ENCODE measurements around the gene IGLON5.

IGLON5 gene

DNA sequence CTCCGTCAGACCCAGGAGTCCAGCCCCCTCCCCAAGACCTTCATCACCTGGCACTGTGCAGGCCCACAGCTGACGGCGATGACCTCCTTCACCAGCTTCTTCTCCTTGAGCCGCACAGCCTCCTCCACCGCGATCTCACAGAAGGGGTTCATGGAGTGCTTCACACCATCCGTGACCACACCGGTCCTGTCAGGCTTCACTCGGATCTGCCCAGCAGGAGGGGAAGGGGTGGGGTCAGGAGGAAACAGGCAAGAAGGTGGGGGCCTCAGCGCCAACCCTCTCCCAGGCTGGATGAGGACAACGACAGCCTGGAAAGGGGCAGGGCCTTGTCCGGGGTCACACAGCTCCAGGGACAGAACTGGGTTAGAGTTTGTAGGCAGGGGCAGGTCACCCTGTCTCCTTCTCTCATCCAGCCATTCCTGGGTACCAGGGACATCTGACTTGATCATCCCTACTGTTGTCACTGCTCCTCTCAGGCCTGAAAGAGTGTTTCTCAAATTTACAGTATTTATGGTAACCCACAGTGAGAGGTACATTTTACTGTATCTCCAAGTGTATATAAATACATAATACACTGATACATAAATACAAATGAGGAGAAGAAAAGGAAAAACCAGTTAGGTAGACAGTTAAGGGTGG is 42.8 kb downstream of the IGLON5 start:
- DNase-seq (ENCODE audit: low read depth in 2 of 2), result no peak
- H3K4me3 ChIP-seq (replicated peaks in 1 of 2; ENCODE audit: low read depth in 2 of 2, low read length in 2 of 2), result no peak overlapping the region
- TF ChIP-seq, protein P1, sequence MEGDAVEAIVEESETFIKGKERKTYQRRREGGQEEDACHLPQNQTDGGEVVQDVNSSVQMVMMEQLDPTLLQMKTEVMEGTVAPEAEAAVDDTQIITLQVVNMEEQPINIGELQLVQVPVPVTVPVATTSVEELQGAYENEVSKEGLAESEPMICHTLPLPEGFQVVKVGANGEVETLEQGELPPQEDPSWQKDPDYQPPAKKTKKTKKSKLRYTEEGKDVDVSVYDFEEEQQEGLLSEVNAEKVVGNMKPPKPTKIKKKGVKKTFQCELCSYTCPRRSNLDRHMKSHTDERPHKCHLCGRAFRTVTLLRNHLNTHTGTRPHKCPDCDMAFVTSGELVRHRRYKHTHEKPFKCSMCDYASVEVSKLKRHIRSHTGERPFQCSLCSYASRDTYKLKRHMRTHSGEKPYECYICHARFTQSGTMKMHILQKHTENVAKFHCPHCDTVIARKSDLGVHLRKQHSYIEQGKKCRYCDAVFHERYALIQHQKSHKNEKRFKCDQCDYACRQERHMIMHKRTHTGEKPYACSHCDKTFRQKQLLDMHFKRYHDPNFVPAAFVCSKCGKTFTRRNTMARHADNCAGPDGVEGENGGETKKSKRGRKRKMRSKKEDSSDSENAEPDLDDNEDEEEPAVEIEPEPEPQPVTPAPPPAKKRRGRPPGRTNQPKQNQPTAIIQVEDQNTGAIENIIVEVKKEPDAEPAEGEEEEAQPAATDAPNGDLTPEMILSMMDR (IDR thresholded peaks at IDR 0.05; ENCODE audit: low read depth, low read length), result no peak

DNA sequence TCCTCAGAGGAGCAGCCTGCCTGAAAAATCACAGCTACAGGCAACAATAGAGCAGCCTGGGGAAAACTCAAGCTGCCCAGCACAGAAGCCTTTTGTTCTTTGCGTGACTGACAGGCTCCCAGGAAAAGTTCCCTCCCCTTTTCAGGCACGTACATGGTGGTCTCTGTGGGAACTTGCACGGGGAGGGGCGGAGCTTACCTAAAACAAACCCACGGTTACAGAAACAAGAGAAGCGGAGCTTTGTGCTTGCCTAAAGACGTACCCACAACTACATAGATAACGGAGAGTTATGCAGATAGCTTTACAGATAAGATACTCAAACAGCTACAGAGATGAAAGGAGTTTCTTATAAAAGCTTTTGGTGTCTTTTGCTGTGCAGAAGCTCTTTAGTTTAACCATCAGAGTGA is 43.3 kb downstream of the IGLON5 start:
- TF ChIP-seq, protein P1 (IDR thresholded peaks at IDR 0.05; ENCODE audit: low read depth, low read length), result no peak
- H3K4me3 ChIP-seq (replicated peaks in 1 of 2; ENCODE audit: low read depth in 2 of 2, low read length in 2 of 2), result no peak overlapping the region
- peak in 1 of 2 donors; percentile 61 for DNase-seq (ENCODE audit: low read depth in 2 of 2)

DNA sequence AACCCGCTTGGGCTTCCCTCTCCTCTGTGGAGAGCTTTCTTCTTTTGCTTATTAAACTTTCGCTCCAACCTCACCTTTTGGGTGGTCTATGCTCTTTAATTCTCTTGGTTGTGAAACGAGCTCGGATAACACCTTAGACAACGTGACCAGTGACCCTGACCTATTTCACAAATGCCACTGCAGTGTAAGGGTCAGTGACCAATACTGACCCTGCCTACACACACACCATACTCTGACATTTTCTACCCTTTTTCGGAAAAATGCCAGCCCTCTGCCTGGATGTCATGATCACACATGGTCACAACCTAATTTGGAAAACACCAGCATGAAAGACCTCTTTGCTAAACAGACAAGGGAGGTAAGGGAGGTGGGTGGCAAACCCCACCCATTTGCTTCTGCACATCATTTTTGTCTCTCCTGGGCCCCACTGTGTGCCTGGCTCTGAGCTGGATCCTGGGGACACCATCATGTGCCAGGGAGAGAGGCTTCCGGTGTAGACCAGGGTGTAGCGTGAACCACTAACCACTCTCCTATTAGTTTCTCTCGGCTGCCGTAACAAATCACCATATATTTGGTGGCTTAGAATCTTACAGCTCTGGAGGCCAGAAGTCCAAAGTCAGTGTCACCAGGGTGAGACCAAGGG is 44.8 kb downstream of the IGLON5 start:
- TF ChIP-seq, protein P1 (IDR thresholded peaks at IDR 0.05; ENCODE audit: low read depth, low read length), result no peak
- no peak overlapping the region for H3K4me3 ChIP-seq (replicated peaks in 1 of 2; ENCODE audit: low read depth in 2 of 2, low read length in 2 of 2)
- DNase-seq (ENCODE audit: low read depth in 2 of 2), result no peak

DNA sequence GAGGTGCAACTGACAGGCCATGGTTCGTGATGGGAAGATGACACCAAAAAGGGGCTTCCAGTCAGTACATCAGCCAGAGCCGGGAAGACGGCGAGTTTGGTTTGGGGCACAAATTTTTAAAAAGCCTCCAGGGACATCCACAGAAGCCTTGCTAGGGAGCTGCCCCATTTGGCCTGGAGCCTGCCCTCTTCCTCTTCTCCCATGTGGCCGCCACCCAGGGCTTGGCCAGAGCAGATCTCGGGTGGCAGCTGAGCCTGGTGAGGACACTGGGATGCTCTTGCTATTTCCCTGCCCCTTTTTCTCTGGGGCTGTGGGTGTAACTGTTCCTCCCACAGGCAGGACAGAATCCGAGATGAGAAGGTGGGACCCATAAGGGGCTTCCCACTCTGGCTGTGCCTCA is 46.5 kb downstream of the IGLON5 start:
- no peak for DNase-seq (ENCODE audit: low read depth in 2 of 2)

DNA sequence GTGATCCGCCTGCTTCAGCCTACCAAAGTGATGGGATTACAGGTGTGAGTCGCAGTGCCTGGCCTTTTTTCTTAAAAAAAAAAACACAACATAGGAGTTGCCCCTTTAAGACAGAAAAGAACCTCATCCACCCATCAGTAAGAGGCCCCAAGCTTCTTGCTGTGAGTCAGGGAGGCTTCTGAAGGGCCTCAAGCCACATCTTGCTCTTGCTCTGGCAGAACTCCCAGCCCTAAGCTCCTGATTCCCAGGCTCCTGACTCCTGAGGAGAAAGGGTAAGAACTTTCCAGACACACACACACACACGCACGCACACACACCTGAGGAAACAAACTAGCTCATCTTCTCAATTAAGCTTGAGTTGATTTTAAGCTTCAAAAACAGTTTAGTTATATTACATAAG is 47.9 kb downstream of the IGLON5 start:
- TF ChIP-seq, protein P1 (IDR thresholded peaks at IDR 0.05; ENCODE audit: low read depth, low read length), result no peak
- DNase-seq (ENCODE audit: low read depth in 2 of 2), result peak; percentile 85 to 93
- no peak overlapping the region for H3K4me3 ChIP-seq (replicated peaks in 1 of 2; ENCODE audit: low read depth in 2 of 2, low read length in 2 of 2)

More for the DNA sequence above, 46.5 kb downstream of the IGLON5 start:
- no peak overlapping the region for H3K4me3 ChIP-seq (replicated peaks in 1 of 2; ENCODE audit: low read depth in 2 of 2, low read length in 2 of 2)
- TF ChIP-seq, protein P1 (IDR thresholded peaks at IDR 0.05; ENCODE audit: low read depth, low read length), result no peak

DNA sequence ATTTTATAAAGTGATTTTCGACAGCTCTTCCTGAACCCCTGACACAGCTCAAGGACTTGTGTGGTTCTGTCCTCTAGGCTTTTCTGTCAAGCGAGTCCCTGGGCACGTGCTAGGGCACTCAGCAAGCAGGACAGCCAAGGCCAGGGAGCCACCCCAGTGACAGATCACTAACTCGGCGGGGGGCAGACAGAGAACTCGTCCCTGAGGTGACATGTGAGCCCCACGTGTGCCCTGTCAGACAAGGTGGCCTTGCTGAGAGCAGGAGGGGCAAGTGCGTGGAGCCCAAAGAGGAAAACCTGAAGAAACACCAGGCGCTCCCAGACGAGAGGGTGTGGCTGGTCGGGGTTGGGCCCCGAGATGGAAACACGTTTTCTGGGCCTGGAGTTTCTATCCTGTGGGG is 49.8 kb downstream of the IGLON5 start:
- no peak for DNase-seq (ENCODE audit: low read depth in 2 of 2)
- no peak overlapping the region for H3K4me3 ChIP-seq (replicated peaks in 1 of 2; ENCODE audit: low read depth in 2 of 2, low read length in 2 of 2)
- TF ChIP-seq, protein P1 (IDR thresholded peaks at IDR 0.05; ENCODE audit: low read depth, low read length), result no peak
